HL-60 (cell line): Measurements from ENCODE around the gene XYLB.

ENCODE experiments used
- CTCF ChIP-seq: IDR thresholded peaks from one replicate; pipeline ENCODE4 v1.5.1; 2011; ENCODE audit warnings: low read length, control low read depth, inconsistent platforms; ENCODE audit not compliant: insufficient read depth
- GABPA ChIP-seq: IDR thresholded peaks from 2 replicates; pipeline ENCODE4 v1.6.1; 2012; ENCODE audit warnings: low read depth
- POLR2AphosphoS5 ChIP-seq: IDR thresholded peaks from 2 replicates; pipeline ENCODE4 v1.6.1; 2012; ENCODE audit warnings: low read depth
- REST ChIP-seq: IDR thresholded peaks from 2 replicates; pipeline ENCODE4 v1.6.1; 2012; ENCODE audit warnings: low read depth; ENCODE audit not compliant: insufficient replicate concordance

- TF ChIP-seq CTCF (no peak), GABPA (no peak), POLR2AphosphoS5 (no peak), REST (no peak)
These were observed 19.1 kb upstream of the XYLB start for GRCh38 chr3:38327335-38328009.
